GM21515 (cell line): Measurements from ENCODE around the gene EIF4EBP3.
"Not testable (repeated sequence)": the region's sequence is repeated elsewhere in the genome, so short reads cannot be mapped to it uniquely, and the experiment has no call there.

Source experiments
- ATAC-seq: cut with Tn5 transposase; IDR thresholded peaks from one replicate; pipeline ENCODE4 v1.9.1; 2021; ENCODE audit not compliant: unreplicated experiment

EIF4EBP3 gene

DNA sequence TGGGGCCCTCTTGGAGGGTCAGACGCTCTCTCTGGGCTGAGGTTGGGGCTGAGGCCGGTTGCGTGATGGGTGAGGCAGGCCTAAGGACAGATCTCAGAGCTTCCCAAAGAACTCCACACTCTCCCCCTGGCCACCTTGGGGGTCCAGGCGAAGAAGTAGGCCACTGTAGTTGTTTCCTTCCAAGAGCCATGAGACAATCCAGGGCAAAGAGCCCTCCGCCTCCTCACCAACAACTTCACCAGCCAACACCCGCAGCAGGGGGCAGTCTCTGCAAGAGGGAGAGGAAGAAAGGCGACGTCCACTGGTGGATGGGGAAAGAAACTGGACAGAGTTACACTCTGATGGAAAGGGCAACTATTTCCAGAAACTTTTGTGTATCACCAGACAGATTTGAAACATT, 27.8 kb downstream of the EIF4EBP3 start:
- ATAC-seq, result no peak

DNA sequence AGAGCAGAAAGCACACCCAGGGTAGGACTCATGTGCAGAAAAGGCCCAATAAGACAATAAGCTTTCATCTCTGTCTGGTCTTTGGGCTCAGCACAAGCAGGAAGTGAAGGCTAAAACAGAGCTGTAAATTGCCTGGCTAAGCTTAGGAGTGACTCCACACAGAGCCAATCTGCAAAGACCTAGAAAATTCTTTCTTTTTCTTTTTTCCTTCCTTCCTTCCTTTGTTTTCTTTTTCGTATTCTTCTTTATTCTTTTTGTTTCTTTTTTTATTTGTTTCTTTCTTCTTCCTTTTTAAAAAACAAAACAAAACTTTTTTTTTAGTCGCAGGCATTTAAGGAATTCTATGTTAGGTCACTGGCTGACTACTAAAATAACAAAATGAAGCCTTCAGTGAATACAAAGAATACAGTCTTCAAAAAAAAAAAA, 29.3 kb downstream of the EIF4EBP3 start:
- no peak for ATAC-seq

- ATAC-seq, result not testable (repeated sequence)
Observed at GRCh38 chr5:140579188-140579747, 31.8 kb downstream of the EIF4EBP3 start.

GRCh38 chr5:140587495-140587894, 40.0 kb downstream of the EIF4EBP3 start:
- ATAC-seq, result no peak

DNA sequence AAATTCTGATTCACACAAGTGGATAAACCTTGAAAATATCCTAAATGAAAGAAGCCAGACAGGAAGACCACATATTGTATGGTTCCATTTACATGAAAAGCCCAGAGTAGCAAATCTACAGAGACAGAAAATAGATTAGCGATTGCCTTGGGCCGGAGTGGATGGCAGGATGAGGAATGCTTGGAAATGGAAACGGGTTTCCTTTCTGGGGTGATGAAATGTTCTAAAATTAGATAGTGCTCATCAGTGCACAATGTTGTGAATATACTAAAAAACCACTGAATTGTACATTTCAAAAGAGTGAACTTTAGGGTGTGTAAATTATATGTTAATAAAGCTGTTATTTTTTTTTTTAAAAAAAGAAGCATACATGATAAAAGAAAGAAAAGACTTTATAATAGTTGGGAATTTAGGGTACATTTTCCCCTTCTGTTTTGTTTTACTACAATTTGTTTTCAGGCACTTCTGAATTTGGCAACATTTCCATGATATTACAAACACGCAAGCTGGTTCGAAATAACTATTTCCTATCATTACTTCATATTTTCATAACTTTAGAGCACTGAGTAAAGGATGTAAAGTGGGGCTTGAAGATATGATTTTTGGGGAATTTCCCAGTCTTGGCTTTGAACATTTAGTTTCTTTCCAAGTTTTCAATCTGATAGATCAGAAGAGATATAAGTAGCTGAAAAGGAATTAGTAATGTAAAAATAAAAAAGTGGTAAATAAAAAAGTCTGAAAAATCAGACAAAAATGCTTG, 41.0 kb downstream of the EIF4EBP3 start:
- ATAC-seq, result no peak

- no peak for ATAC-seq
Observed at GRCh38 chr5:140590861-140591260, 43.4 kb downstream of the EIF4EBP3 start.

- no peak for ATAC-seq
Observed at GRCh38 chr5:140591747-140592372, 44.4 kb downstream of the EIF4EBP3 start.

- ATAC-seq, result not testable (repeated sequence)
Observed at GRCh38 chr5:140593070-140593469, 45.6 kb downstream of the EIF4EBP3 start.

GRCh38 chr5:140594169-140594568, 46.7 kb downstream of the EIF4EBP3 start:
- no peak for ATAC-seq

GRCh38 chr5:140595538-140596300, 48.3 kb downstream of the EIF4EBP3 start:
- no peak for ATAC-seq

GRCh38 chr5:140596321-140596741, 48.9 kb downstream of the EIF4EBP3 start:
- no peak for ATAC-seq

DNA sequence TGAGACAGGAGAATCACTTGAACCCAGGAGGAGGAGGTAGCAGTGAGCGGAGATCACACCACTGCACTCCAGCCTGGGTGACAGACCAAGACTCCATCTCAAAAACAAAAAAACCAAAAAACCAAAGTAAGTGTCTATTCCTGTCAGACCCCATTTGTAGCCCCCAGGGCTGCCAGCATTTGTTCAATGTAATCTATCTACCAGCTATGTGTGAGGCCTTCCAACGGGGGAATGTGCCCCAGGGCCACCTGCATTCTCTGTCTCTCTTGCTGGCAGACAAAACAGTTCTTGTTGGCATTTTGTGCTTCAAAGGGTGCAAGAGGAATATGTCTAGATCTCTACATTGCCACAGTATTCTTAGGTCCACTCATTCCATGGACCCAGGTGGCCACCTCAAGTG, 51.4 kb downstream of the EIF4EBP3 start:
- ATAC-seq, result no peak
